ENCODE measurements around the gene KCNK15.

Gene KCNK15

GRCh38 chr20:44736170-44737021 lies 9.3 kb upstream of the KCNK15 start:
- peak; percentile 79 to 80 for DNase-seq

DNA sequence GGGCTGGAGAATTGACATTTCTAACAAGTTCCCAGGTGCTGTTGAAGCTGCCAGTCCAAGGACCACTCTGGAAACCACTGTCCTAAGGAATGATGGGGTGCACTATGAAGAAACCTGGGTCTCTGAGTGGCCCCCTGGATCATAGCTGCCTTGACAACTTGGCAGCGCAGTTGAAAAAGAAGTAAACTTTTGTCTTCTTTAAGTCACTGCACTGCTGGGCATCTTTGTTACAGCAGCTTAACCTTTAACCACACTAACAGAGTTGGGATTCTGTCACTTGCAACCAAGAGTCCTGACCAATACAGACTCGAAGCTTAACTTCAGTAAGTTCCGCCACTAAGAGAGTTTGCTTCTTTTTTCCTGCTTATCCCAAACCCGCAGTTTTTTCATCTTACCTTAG lies 8.5 kb upstream of the KCNK15 start:
- no peak for DNase-seq

DNA sequence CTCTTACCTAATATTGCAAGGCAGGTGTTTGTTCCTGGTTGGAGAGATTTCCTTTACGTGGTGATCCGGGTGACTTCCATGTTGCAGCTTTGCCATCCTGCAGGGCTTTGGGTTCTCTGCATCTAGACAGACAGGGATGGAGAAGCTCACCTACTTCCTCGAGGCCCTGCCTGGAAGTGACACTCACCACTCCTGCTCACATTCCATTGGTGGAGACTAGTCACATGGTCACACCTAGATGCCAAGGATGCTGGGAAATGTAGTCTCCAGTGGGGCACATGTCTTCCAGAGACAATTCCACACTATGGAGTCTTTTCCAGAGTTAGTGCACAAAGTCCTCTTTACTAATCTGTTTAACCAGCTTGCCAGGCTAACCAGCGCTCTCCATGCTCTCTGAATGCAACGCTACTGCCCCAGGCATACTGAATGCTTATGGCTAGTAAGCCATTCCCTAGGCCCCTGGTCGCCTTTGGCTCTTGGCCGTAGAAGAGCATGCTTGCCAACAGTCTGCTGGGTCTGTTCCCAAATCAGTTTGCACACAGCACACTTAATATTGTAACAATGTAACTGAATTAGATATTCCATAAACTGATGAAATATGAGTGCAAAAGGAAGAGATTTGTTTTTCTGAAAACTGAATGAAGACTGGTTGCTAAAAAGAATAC lies 6.7 kb upstream of the KCNK15 start:
- peak; percentile 38 to 42 for DNase-seq

- no peak for DNase-seq
Measured at GRCh38 chr20:44739942-44740341, 5.7 kb upstream of the KCNK15 start.

DNA sequence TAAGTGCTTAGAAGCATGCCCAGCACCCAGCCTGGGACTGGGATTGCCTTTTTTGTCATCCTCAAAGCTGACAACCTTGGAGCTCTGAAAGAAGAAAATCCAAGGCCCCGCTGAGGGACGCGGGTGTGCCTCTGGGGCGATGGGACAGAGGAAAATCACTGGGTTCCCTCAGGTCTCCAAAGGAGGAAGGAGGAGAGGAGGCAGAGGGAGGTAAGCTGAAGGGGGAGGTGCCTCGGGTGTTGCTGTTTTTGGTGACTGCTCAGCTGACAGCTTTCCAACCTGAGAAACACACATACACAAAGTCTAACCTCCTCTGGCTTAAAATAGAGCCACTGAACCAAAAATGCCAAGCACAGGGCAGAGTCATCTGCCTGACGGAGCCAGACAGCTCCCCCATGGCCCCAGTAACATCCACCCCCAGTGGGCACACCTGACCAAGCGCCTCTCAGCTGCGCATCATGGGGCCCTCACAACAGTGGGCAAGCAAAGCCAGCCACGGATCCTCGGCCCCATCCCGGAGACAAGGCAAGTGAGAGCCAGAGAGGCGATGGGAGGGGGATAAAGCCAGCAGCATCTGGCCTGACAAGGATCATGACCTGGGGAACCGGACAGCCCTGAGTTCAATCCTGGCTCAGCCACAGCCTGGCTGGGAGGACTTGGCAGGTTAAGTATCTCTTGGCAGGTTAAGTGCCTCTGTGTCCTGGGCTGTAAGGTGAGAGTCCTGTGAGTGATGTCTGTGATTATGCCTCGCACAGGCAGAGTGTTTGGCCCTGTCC lies 3.2 kb upstream of the KCNK15 start:
- DNase-seq = no peak

GRCh38 chr20:44743080-44743701 lies 2.5 kb upstream of the KCNK15 start:
- no peak for DNase-seq

- DNase-seq = no peak
Measured at GRCh38 chr20:44743916-44744655, 1.6 kb upstream of the KCNK15 start.

DNA sequence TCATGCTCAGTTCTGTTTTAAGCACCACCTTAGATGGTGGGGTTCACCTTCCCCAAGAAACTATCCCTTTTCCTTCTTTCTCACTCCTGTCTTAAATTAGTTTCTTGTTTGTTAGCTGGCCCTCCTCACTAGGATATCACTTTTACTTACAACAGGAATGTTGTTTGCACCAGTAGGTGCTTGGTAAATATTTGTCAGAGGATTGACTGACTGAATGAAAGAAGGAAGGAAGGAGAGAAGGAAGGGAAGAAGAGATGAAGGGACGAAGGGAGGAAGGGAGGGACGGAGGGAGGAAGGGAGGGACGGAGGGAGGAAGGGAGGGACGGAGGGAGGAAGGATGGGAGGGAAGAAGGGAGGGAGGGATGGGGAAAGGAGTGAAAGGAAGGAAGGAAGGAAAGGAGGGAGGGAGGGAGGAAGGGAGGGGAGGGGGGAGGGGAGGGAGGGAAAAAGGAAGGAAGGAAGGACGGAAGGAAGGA lies 505 bp upstream of the KCNK15 start:
- DNase-seq = no peak

DNA sequence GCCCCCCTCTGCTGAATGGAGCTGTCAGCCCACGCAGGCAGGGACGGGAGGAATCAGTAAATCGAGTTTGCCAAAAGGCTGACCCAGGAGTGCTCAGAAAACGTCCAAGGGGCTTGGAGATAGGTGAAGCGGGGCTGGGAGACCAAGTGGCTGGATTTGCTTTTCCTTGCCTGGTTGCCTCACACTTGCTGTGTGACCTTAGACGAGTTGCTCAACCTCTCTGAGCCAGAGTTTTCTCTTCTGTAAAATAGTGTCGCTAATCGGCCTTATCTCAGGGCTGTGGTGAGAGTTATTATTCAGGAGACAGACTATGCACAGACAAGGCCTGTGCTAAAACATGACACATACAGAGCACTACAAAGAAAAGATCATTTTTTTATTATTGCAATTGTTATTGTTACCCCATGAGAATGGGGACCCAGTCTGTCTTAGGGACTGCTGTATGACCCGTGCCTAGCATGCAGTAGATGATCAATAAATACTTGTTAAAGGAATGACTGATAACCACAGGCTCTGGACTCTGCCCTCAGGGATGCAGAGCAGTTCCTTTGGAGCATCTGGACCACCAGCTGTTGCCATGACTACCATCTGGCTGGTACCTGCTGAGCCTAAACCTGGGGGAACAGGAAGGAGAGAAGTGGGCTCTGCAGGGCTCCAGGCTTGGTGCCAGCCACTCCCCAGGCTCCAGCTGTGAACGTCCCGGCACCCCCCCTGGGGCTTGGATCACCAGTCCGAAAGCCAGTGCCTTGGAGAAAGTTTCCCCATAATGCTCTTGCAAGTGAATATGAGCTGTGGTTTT lies 901 bp downstream of the KCNK15 start:
- DNase-seq = no peak

DNA sequence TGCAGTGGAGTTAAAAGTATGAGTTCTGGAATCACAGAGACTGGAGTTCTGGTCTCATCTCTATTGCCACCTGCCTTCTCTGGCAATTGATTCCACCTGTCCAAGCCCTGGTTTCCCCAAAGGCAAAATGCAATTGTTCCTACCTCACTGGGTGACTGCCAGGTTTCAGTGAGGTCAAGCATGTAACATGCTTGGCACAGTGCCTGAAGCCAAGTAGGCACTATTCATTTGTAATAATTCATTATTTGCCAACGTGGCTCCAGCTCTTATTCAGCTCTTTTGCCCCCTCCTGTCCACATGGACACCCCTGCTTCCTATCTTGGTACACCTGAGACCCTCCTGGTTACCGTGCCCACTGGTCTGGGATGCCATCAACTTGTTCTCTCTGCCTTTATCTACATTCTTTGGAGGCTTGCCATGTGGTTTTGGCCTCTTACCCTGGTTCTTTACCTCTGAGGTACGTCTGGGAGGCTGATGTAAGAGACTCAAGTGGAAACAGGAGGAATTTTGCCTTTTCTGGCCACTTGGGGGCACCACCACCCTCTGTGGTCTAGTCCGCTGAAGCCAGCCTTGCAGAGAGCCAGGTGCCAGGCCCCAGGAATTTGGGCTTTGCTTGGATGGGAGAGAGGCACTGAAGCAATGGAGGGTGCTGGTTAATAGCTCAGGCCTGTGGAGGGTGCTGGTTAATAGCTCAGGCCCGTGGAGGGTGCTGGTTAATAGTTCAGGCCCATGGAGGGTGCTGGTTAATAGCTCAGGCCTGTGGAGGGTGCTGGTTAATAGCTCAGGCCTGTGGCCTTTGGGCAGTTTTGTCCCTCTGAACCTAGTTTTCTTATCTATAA lies 1.7 kb downstream of the KCNK15 start:
- DNase-seq = peak; percentile 37 to 84

DNA sequence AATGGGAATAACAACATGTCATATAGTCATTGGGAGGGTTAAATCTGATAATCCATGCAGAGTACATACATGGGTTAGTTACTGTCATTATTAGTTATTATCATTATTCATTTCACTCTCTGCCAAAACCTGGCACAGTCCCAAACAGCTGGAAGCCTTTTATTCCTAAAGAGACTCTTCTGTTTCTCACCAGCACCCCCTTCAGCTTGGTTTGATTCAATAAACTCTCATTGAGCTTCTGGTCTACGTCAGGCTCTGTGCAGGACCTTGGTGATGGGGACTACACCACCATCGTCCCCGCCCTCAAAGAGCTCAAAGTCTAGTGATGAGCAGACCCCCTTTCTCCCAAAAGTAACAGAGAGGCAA lies 2.3 kb downstream of the KCNK15 start:
- DNase-seq = no peak

DNA sequence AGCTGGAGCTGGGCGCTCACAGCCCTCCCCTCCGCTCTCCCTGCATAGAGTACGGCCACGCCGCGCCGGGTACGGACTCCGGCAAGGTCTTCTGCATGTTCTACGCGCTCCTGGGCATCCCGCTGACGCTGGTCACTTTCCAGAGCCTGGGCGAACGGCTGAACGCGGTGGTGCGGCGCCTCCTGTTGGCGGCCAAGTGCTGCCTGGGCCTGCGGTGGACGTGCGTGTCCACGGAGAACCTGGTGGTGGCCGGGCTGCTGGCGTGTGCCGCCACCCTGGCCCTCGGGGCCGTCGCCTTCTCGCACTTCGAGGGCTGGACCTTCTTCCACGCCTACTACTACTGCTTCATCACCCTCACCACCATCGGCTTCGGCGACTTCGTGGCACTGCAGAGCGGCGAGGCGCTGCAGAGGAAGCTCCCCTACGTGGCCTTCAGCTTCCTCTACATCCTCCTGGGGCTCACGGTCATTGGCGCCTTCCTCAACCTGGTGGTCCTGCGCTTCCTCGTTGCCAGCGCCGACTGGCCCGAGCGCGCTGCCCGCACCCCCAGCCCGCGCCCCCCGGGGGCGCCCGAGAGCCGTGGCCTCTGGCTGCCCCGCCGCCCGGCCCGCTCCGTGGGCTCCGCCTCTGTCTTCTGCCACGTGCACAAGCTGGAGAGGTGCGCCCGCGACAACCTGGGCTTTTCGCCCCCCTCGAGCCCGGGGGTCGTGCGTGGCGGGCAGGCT lies 4.6 kb downstream of the KCNK15 start:
- no peak for DNase-seq

DNA sequence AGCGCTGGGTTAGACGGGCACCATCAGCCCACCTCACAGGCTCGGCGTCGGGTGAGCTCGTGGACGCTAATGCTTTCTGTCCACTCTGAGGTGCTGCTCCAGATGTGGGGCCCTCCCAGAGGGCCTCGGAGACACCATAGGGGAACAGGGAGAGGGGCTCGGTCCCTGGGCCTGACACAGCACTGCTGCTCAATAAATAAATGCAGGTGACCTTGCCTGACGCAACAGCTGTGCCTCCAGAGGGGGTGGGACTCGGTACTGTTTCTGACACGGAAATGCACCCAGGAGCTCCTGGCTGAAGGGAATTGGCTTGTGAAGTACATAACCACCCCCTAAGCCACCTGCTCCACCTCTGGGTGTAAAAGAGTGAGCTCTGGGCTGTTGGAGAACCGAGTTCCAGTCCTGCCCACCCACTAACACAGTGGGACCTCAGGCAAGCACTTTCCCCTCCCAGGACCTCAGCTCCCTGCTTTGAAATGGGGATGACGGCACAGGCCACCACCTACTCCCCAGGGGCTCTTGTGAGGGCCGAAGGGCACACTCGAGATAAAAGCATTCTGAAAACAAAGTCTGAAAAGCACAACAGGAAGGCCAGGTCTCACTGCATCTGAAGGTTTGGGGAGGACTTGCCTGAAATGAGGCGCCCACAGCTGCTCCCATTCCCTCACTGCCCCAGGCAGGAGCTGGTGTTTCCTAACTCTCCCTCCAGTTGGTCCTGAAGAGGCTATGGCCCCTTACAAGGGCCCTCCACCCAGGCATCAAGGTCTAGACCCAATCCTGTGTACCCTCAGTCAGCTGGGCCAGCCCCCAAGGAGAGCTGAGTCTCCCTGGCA lies 6.7 kb downstream of the KCNK15 start:
- no peak for DNase-seq

DNA sequence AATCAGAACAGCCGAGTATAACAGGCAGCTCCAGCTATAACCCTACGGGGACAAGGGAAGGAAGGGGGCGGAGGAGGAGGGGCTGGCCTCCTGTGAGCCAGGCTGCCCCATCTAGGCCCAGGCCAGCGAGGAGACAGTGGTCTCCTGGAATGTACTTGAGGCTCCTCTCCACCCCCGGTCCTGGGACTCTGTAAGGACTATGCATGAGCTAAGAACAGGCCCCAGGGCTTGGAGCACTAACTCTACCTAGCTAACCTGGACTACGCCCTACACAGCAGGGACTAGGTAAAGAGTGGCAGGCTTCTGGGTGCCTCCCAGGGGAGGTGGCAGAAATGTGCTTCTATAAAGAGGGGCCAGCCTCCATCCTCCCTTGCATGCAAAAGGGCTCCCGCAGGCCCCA lies 8.9 kb downstream of the KCNK15 start:
- DNase-seq = no peak

DNA sequence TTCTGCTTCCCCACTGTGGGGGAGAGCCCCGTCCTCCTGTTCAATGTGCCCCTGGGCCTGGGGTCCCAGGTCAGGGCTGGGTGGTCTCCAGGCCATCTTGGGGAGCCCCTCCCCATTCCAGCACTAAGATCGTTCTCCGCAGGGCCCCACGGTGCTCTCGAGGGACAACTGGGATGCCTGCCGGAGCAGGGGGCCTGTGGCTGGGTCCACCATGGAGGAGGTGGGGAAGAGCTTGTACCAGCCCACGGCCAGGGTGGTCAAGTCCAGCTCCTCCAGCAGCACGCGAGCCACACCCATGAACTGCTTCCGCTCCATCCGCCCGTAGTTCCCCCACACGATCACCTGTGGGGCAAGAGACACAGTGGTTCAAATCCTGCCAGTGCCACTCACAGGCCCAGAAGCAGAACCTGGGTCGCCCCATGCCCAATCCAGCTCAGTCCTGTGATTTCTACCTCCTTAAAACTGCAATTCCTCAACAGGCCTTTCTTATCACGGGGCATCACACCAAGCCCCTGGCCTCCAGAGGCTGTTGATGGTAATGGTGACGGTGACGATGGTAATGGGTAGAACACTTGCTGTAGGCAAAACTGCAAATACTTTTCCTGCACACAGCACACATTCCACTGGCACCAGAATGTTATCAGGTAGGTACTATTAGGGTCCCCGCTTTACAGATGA lies 10.5 kb downstream of the KCNK15 start:
- no peak for DNase-seq

DNA sequence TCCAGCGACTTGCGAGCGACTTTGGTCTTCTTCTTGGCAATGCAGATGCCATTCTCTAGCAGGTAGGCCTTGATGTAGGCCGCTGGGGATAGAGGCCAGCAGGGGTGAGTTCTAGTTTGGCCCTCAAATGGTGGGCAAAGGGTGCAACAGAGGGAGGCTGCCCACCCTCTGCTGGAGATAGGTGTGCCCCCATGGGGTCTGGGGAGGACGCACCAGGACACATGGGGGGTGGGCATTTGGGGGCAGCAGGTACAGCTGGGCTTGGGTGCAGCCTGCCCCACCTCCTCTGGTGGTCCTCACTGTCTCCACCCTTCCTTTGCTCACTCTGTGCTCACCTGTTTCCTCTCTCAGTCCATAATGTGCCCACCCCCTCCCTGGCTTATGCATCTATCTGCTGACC lies 11.3 kb downstream of the KCNK15 start:
- no peak for DNase-seq

DNA sequence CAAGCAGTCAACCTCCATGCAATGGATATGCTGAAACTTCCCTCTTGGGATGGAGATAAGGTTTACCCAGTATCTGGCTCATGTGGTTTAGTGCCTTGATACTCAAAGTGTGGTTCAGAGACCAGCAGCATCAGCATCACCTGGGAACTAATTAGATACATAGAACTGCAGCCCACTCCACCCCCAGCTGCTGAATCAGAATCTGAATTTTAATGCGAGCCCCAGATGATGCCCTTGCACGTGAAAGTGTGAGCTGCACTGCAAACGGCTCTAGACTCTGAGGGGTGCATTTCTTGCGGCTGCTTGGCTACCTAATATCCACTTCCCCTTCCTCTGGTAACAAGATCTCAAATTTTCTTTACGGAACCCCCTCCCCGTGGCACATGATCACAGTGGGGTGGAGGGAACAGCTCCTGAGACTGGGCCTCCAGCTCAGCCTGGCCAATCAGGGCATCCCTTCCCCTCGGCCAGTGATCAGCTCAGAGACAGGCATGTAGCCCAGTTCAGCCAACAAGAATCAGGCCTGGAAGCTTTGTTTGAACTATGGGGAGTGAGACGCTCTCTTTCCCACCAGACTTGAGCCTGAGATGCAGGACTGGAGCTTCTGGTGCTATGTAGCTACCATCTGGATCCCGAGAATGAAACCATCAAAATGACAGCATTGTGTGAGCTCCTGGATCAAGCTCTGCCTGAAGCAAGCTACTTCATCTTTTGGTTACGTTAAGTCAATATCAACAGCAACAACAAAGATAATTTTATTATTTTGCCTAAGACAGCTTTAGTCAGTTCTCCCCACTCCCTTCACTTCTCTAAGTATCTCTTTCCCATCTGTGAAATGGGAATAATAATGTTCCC lies 12.8 kb downstream of the KCNK15 start:
- DNase-seq = no peak
